NCI-H748 (cell line): ENCODE results near the gene OLFML2A.
"Not testable (repeated sequence)": the region's sequence is repeated elsewhere in the genome, so short reads cannot be mapped to it uniquely, and the experiment has no call there.

Source experiments
- DNase-seq: peaks from one replicate; lab custom pipeline; 2025; ENCODE audit not compliant: unreplicated experiment; lab: John Stamatoyannopoulos, UW

Gene OLFML2A

GRCh38 chr9:124776954-124777648 is at the start of gene OLFML2A:
Gene OLFML2A (plus strand): TSS chr9:124777133. CDS start chr9:124777271, 138 bp downstream.
- peak; percentile 64 for DNase-seq

GRCh38 chr9:124730772-124731171 is 46.2 kb upstream of the OLFML2A start:
- DNase-seq, result no peak

GRCh38 chr9:124733964-124734740 is 42.8 kb upstream of the OLFML2A start:
- no peak for DNase-seq

- DNase-seq, result not testable (repeated sequence)
Measured at GRCh38 chr9:124734741-124735083, 42.2 kb upstream of the OLFML2A start.

- no peak for DNase-seq
Measured at GRCh38 chr9:124735121-124735520, 41.8 kb upstream of the OLFML2A start.

- not testable (repeated sequence) for DNase-seq
Measured at GRCh38 chr9:124738075-124738474, 38.9 kb upstream of the OLFML2A start.

- DNase-seq, result no peak
Measured at GRCh38 chr9:124739360-124739759, 37.6 kb upstream of the OLFML2A start.

GRCh38 chr9:124741149-124741548 is 35.8 kb upstream of the OLFML2A start:
- DNase-seq, result no peak

- no peak for DNase-seq
Measured at GRCh38 chr9:124741662-124742061, 35.3 kb upstream of the OLFML2A start.

GRCh38 chr9:124742940-124743339 is 34.0 kb upstream of the OLFML2A start:
- DNase-seq, result no peak

- DNase-seq, result no peak
Measured at GRCh38 chr9:124743686-124744348, 33.1 kb upstream of the OLFML2A start.

GRCh38 chr9:124747065-124747464 is 29.9 kb upstream of the OLFML2A start:
- DNase-seq, result no peak

GRCh38 chr9:124749284-124749683 is 27.6 kb upstream of the OLFML2A start:
- DNase-seq, result no peak

- DNase-seq, result no peak
Measured at GRCh38 chr9:124749781-124750180, 27.2 kb upstream of the OLFML2A start.

- DNase-seq, result no peak
Measured at GRCh38 chr9:124752967-124753366, 24.0 kb upstream of the OLFML2A start.

GRCh38 chr9:124754289-124754688 is 22.6 kb upstream of the OLFML2A start:
- DNase-seq, result no peak

- no peak for DNase-seq
Measured at GRCh38 chr9:124755061-124755460, 21.9 kb upstream of the OLFML2A start.

- DNase-seq, result no peak
Measured at GRCh38 chr9:124756011-124756410, 20.9 kb upstream of the OLFML2A start.

- DNase-seq, result no peak
Measured at GRCh38 chr9:124757616-124758015, 19.3 kb upstream of the OLFML2A start.

- DNase-seq, result no peak
Measured at GRCh38 chr9:124758061-124758460, 18.9 kb upstream of the OLFML2A start.

- no peak for DNase-seq
Measured at GRCh38 chr9:124758691-124759090, 18.2 kb upstream of the OLFML2A start.

GRCh38 chr9:124759327-124759726 is 17.6 kb upstream of the OLFML2A start:
- DNase-seq, result no peak
